ENCODE data around the gene COL25A1. TPM values are rescaled to one million over a fixed set of nuclear protein-coding genes. Genes with fewer than 3 reads are reported as not detected.

COL25A1 gene
- total RNA-seq, 1 experiment from 2014 or later: not detected

- Mint-ChIP-seq H3K4me3 (ENCODE audit: low read depth, unreplicated experiment) (no peak overlapping the region), H3K9me3 (ENCODE audit: low read depth, unreplicated experiment) (no peaks in the 10 kb centered on the region), H3K27ac (ENCODE audit: unreplicated experiment) (no peak overlapping the region), H3K36me3 (ENCODE audit: insufficient read depth, unreplicated experiment) (no peaks in the 10 kb centered on the region), H3K4me1 (ENCODE audit: low read depth, unreplicated experiment) (no peaks in the 10 kb centered on the region), H3K27me3 (ENCODE audit: unreplicated experiment) (no peaks in the 10 kb centered on the region)
- TF ChIP-seq CTCF (IDR thresholded peaks at IDR 0.05; ENCODE audit: unreplicated experiment): no peak
- BruUV-seq (replicated peaks): no TSS peak
- intact Hi-C loops (cut with micrococcal nuclease; ENCODE audit: unreplicated experiment): no loop called here
- CTCF ChIA-PET: no interaction called here
- DNase-seq: no peak
Observed at GRCh38 chr4:108916638-108917037, 385.8 kb downstream of the COL25A1 start.

- intact Hi-C loops (cut with micrococcal nuclease; ENCODE audit: unreplicated experiment): no loop called here
- CTCF ChIA-PET: no interaction called here
Observed at GRCh38 chr4:108906866-108907367, 395.5 kb downstream of the COL25A1 start.

GRCh38 chr4:108906006-108906405 lies 396.5 kb downstream of the COL25A1 start:
- CTCF ChIA-PET: no interaction called here
- H3K4me3 Mint-ChIP-seq (ENCODE audit: low read depth, unreplicated experiment): no peak overlapping the region
- H3K9me3 Mint-ChIP-seq (ENCODE audit: low read depth, unreplicated experiment): no peaks in the 10 kb centered on the region
- no peaks in the 10 kb centered on the region for H3K36me3 Mint-ChIP-seq (ENCODE audit: insufficient read depth, unreplicated experiment)
- intact Hi-C loops (cut with micrococcal nuclease; ENCODE audit: unreplicated experiment): no loop called here
- no peak overlapping the region for H3K27ac Mint-ChIP-seq (ENCODE audit: unreplicated experiment)
- H3K27me3 Mint-ChIP-seq (ENCODE audit: unreplicated experiment): no peaks in the 10 kb centered on the region
- no peak for DNase-seq
- H3K4me1 Mint-ChIP-seq (ENCODE audit: low read depth, unreplicated experiment): no peaks in the 10 kb centered on the region
- BruUV-seq (replicated peaks): no TSS peak
- TF ChIP-seq CTCF (IDR thresholded peaks at IDR 0.05; ENCODE audit: unreplicated experiment): no peak

More at GRCh38 chr4:108906866-108907367, 395.5 kb downstream of the COL25A1 start:
- Mint-ChIP-seq H3K4me3 (ENCODE audit: low read depth, unreplicated experiment) (no peak overlapping the region), H3K27me3 (ENCODE audit: unreplicated experiment) (no peaks in the 10 kb centered on the region), H3K9me3 (ENCODE audit: low read depth, unreplicated experiment) (no peaks in the 10 kb centered on the region), H3K4me1 (ENCODE audit: low read depth, unreplicated experiment) (no peaks in the 10 kb centered on the region), H3K36me3 (ENCODE audit: insufficient read depth, unreplicated experiment) (no peaks in the 10 kb centered on the region), H3K27ac (ENCODE audit: unreplicated experiment) (no peak overlapping the region)
- TF ChIP-seq CTCF (IDR thresholded peaks at IDR 0.05; ENCODE audit: unreplicated experiment): no peak
- no TSS peak for BruUV-seq (replicated peaks)
- DNase-seq: no peak

- Mint-ChIP-seq H3K9me3 (ENCODE audit: low read depth, unreplicated experiment) (no peaks in the 10 kb centered on the region), H3K27ac (ENCODE audit: unreplicated experiment) (no peak overlapping the region), H3K27me3 (ENCODE audit: unreplicated experiment) (no peaks in the 10 kb centered on the region), H3K4me3 (ENCODE audit: low read depth, unreplicated experiment) (no peak overlapping the region), H3K4me1 (ENCODE audit: low read depth, unreplicated experiment) (no peaks in the 10 kb centered on the region), H3K36me3 (ENCODE audit: insufficient read depth, unreplicated experiment) (no peaks in the 10 kb centered on the region)
- intact Hi-C loops (cut with micrococcal nuclease; ENCODE audit: unreplicated experiment): no loop called here
- CTCF ChIA-PET: no interaction called here
- BruUV-seq (replicated peaks): no TSS peak
- DNase-seq: no peak
- TF ChIP-seq CTCF (IDR thresholded peaks at IDR 0.05; ENCODE audit: unreplicated experiment): no peak
Observed at GRCh38 chr4:108903464-108904221, 398.8 kb downstream of the COL25A1 start.
